Activated B cell treated with CpG ODN at 0.5 μM for 24 hours (primary cell): ENCODE measurements around the gene ELANE. TPM values are rescaled to one million over a fixed set of nuclear protein-coding genes. Genes with fewer than 3 reads are reported as not detected.

Source experiments
- ATAC-seq: fragments of 200-7000 bp; cut with Tn5 transposase; one replicate; pipeline ENCODE4 v1.10.0; 2021; ENCODE audit warnings: low read depth, mild to moderate bottlenecking, moderate library complexity
- CTCF ChIA-PET: fragments of 350-600 bp; sonication (Branson Sonifier 250); formaldehyde crosslinking; loops from one replicate; lab custom pipeline; 2021; ENCODE audit warnings: antibody characterized with exemption; lab: Charles Lee
- POLR2A ChIA-PET: fragments of 350-600 bp; sonication (Branson Sonifier 250); formaldehyde crosslinking; loops from one replicate; lab custom pipeline; 2021; ENCODE audit warnings: antibody characterized with exemption; lab: Charles Lee
- DNase-seq: peaks from one replicate; pipeline ENCODE4 v3.0.0; 2022
- H3K27ac Mint-ChIP-seq: one replicate; pipeline ENCODE4 v1.8.0; 2020; ENCODE audit warnings: mixed read lengths
- H3K27me3 Mint-ChIP-seq: one replicate; pipeline ENCODE4 v1.8.0; 2021; ENCODE audit warnings: mixed read lengths
- H3K36me3 Mint-ChIP-seq: one replicate; pipeline ENCODE4 v1.8.0; 2021; ENCODE audit warnings: low read depth, mixed read lengths
- H3K4me1 Mint-ChIP-seq: one replicate; pipeline ENCODE4 v1.8.0; 2021; ENCODE audit warnings: mixed read lengths
- H3K4me3 Mint-ChIP-seq: one replicate; pipeline ENCODE4 v1.8.0; 2020; ENCODE audit warnings: mild to moderate bottlenecking, mixed read lengths
- H3K9me3 Mint-ChIP-seq: one replicate; pipeline ENCODE4 v1.8.0; 2020; ENCODE audit warnings: mixed read lengths
- intact Hi-C: fragments of 100-400 bp; cut with micrococcal nuclease; formaldehyde crosslinking; loops from one replicate; pipeline ENCODE4 v1.15.1; 2024
- total RNA-seq: library from RNA; stranded (reverse); gene quantifications from 2 replicates; pipeline ENCODE4 v1.2.3, GENCODE V29; 2022
- TF ChIP-seq, protein P1 (sequence below): fragments of 200-600 bp; IDR thresholded peaks from one replicate; pipeline ENCODE4 v1.8.0; 2022; ENCODE audit warnings: antibody characterized with exemption, mild to moderate bottlenecking

Gene ELANE
- total RNA-seq, 1 donor from 2014 or later = not detected

DNA sequence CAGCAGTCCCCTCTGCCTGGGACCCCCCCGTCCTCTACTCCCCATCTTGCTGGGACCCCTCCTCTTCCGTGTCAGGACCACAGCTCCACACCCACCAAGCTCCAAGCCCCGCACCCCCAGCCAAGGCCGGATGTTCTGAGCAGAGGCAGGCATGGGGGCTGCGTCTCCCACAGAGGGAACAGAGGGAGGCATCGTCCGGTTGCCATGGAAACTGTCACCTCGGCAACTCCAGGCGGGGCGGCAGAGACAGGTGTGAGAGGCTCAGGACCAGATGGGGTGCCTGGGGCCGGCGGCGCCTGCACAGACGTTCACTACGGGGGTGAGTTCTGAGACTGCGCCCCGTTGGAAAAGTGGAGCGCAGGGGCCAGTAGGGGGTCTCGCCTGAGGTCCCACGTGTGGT lies 46.6 kb downstream of the ELANE start:
- intact Hi-C loops = no loop called here
- peaks cover 42% of the 10 kb centered on the region for H3K36me3 Mint-ChIP-seq
- H3K4me3 Mint-ChIP-seq = no peak overlapping the region
- H3K27me3 Mint-ChIP-seq = no peaks in the 10 kb centered on the region
- peak overlapping the region; percentile 85 for H3K27ac Mint-ChIP-seq
- TF ChIP-seq, protein P1, sequence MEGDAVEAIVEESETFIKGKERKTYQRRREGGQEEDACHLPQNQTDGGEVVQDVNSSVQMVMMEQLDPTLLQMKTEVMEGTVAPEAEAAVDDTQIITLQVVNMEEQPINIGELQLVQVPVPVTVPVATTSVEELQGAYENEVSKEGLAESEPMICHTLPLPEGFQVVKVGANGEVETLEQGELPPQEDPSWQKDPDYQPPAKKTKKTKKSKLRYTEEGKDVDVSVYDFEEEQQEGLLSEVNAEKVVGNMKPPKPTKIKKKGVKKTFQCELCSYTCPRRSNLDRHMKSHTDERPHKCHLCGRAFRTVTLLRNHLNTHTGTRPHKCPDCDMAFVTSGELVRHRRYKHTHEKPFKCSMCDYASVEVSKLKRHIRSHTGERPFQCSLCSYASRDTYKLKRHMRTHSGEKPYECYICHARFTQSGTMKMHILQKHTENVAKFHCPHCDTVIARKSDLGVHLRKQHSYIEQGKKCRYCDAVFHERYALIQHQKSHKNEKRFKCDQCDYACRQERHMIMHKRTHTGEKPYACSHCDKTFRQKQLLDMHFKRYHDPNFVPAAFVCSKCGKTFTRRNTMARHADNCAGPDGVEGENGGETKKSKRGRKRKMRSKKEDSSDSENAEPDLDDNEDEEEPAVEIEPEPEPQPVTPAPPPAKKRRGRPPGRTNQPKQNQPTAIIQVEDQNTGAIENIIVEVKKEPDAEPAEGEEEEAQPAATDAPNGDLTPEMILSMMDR = no peak
- peaks cover 21% of the 10 kb centered on the region for H3K4me1 Mint-ChIP-seq
- DNase-seq = no peak
- ChIA-PET CTCF (interaction anchor here (0.5 kb wide), 1 partner anchor 35 kb away, joined by 3 read pairs; no protein-coding TSS in a partner anchor), POLR2A (interaction anchor here (0.6 to 7.8 kb wide), 2 partner anchors 8 to 1146 kb away, joined by 4 to 213 read pairs; no protein-coding TSS in a partner anchor)
- H3K9me3 Mint-ChIP-seq = no peaks in the 10 kb centered on the region
- peak; percentile 66 for ATAC-seq

DNA sequence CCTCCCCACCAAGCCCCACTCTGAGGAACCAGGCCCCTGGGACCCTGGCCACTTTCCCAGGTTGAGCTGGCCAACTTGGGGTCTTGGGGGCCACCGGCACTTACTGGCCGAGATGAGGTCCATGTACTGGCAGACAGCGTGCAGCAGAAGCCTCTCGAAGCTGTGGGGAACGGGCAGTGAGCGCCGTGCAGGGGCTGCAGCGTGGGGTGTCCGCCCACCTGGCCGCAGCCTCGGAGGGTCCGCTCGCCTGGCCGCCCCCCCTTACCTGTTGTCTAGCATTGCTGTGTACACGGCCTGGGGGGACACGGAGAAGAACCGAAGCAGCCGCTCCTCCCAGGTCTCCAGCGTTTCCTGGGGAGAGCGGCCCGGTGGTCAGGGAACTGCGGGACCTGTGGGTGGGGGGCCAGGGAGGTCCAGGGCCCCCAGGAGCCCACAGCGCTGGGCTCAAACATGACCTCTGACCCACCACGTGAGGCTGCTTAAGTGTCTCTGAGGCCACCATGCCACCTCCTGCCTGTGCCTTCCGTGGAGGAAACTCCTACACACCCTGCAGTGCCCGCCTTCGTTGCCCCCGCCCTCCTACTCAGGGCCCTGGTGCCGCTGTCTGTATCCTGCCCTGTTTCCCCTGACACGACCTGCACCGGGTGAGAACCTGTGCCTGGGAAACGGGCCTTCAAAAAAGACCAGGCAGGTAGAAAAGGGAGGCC lies 47.4 kb downstream of the ELANE start:
- Mint-ChIP-seq H3K4me1 (peaks cover 25% of the 10 kb centered on the region), H3K27me3 (no peaks in the 10 kb centered on the region), H3K27ac (peak overlapping the region; percentile 85), H3K36me3 (peaks cover 49% of the 10 kb centered on the region), H3K9me3 (no peaks in the 10 kb centered on the region), H3K4me3 (no peak overlapping the region)
- ATAC-seq (no peak), DNase-seq (no peak)
- TF ChIP-seq, protein P1 = no peak
- POLR2A ChIA-PET = interaction anchor here (7.8 kb wide), 1 partner anchor 7 kb away, joined by 213 read pairs; no protein-coding TSS in a partner anchor
- CTCF ChIA-PET = interaction anchor here (0.6 kb wide), 1 partner anchor 1494 kb away, joined by 3 read pairs; no protein-coding TSS in a partner anchor
- intact Hi-C loops = no loop called here

DNA sequence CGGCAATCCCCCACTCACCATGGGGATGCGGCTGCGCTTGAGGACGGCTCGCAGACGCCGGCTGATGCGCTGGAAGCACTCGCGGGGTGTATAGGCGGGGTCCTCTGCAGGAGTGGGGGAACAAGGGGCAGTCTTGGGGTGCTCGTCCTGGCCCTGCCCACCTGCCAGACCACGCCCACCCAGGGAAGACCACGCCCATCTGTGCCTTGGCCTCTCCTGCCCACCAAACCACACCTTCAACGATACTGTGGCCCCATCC lies 47.9 kb downstream of the ELANE start:
- Mint-ChIP-seq H3K27ac (no peak overlapping the region), H3K27me3 (no peaks in the 10 kb centered on the region), H3K4me3 (no peak overlapping the region), H3K4me1 (peaks cover 29% of the 10 kb centered on the region), H3K9me3 (no peaks in the 10 kb centered on the region), H3K36me3 (peaks cover 49% of the 10 kb centered on the region)
- TF ChIP-seq, protein P1 = no peak
- intact Hi-C loops = no loop called here
- ATAC-seq (no peak), DNase-seq (no peak)
- ChIA-PET CTCF (no interaction called here), POLR2A (no interaction called here)

DNA sequence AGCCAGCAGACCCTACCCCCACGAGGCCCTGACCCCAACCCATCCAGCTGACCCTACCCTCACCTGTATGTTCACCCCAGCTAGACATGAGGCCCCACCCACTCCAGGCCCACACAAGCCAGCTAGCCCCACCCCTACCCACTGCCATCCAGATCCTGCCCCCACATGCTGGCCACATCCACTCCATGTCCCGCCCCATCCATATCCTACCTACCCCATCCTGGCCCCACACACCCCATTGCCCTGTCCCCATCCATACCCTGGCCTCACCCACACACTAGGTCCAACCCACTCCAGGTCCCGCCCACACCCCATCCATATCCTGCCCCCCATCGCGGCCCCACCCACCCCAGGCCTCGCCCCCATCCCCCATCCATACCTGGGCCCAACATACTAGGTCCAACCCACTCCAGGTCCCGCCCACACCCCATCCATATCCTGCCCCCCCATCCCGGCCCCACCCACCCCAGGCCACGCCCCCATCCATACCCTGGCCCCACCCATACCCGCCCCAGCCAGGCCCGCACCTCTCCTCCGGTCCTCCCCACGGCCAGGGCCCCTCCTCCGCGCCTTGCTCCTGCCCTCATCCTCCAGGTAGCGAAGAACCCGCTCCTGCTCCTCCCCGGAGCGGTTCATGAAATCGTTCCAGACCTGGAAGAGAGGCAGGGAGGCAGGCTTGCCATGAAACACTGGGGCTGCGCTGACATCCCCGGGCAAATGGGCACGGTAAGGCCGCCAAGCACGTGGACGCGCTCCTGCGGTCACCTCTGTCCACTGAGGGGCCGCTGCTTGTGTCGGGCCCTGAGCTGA lies 48.4 kb downstream of the ELANE start:
- intact Hi-C loops = no loop called here

More for the DNA sequence above, 48.4 kb downstream of the ELANE start:
- no peak overlapping the region for H3K4me3 Mint-ChIP-seq
- DNase-seq (no peak), ATAC-seq (peak; percentile 20)
- H3K36me3 Mint-ChIP-seq = peaks cover 49% of the 10 kb centered on the region
- CTCF ChIA-PET = interaction anchor here (1.0 kb wide), 1 partner anchor 37 kb away, joined by 4 read pairs; no protein-coding TSS in a partner anchor
- no peak overlapping the region for H3K27ac Mint-ChIP-seq
- peaks cover 33% of the 10 kb centered on the region for H3K4me1 Mint-ChIP-seq
- H3K9me3 Mint-ChIP-seq = no peaks in the 10 kb centered on the region
- H3K27me3 Mint-ChIP-seq = no peaks in the 10 kb centered on the region
- POLR2A ChIA-PET = no interaction called here
- TF ChIP-seq, protein P1 = no peak
